SKM-1 (cell line): ENCODE results near the gene RSBN1.
"Not testable (repeated sequence)": the region's sequence is repeated elsewhere in the genome, so short reads cannot be mapped to it uniquely, and the experiment has no call there.

Experiments
- DNase-seq: peaks from one replicate; lab custom pipeline; 2025; ENCODE audit not compliant: unreplicated experiment; lab: John Stamatoyannopoulos, UW

RSBN1 gene

GRCh38 chr1:113749402-113749801 lies 62.9 kb downstream of the RSBN1 start:
- DNase-seq = no peak

DNA sequence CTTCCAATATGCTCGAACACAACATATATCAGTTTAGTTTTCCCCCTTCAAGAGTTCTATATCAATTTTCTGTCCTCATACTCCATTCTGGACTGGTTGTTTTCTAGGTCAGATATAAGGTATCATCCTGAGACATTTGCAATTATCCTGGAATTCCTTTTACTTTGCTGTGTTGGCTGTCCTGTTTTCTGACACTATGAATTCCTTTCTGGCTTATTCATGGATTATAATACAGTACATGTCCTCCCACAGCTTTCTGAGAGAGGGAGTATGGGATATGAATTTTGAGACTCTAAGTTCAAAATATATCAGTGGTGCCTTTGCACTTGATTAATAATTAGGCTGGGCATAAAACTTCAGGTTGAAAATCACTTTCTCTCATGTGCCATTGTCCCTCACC lies 64.9 kb downstream of the RSBN1 start:
- DNase-seq = no peak

DNA sequence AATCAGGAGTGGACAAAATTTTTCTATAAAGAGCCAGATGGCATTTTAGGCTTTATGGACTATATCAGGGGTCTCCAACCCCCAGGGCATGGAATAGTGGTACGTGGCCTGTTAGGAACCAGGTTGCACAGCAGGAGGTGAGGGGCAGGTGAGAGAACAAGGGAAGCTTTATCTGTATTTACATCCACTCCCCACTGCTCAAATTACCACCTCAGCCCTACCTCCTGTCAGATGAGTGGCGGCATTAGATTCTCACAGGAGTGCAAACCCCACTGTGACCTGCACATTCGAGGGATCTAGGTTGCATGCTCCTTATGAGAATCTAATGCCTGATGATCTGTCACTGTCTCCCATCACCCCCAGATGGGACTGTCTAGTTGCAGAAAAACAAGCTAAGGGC lies 66.9 kb downstream of the RSBN1 start:
- no peak for DNase-seq

- no peak for DNase-seq
These were observed 68.2 kb downstream of the RSBN1 start for GRCh38 chr1:113744114-113744513.

GRCh38 chr1:113742515-113742914 lies 69.8 kb downstream of the RSBN1 start:
- no peak for DNase-seq

GRCh38 chr1:113734357-113735055 lies 77.8 kb downstream of the RSBN1 start:
- no peak for DNase-seq

- no peak for DNase-seq
These were observed 79.5 kb downstream of the RSBN1 start for GRCh38 chr1:113732802-113733201.

GRCh38 chr1:113721010-113721409 lies 91.3 kb downstream of the RSBN1 start:
- DNase-seq = no peak

- not testable (repeated sequence) for DNase-seq
These were observed 93.7 kb downstream of the RSBN1 start for GRCh38 chr1:113718621-113719020.

DNA sequence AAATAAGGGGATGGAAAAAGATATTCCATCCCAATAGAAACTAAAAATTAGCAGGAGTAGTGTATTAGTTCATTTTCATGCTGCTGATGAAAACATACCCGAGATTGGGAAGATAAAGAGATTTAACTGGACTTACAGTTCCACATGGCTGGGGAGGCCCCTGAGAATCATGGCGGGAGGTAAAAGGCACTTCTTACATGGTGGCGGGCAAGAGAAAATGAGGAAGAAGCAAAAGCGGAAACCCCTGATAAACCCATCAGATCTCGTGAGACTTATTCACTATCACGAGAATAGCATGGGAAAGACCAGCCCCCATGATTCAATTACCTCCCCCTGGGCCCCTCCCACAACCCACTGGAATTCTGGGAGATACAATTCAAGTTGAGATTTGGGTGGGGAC lies 94.8 kb downstream of the RSBN1 start:
- not testable (repeated sequence) for DNase-seq

GRCh38 chr1:113714606-113715269 lies 97.5 kb downstream of the RSBN1 start:
- no peak for DNase-seq
